ENCODE measurements around the gene SLC66A3. TPM values are rescaled to one million over a fixed set of nuclear protein-coding genes. Genes with fewer than 3 reads are reported as not detected.

SLC66A3 gene
- total and polyA plus RNA-seq, 12 donors: 4.5 to 15.4 (median 7.3) TPM

DNA sequence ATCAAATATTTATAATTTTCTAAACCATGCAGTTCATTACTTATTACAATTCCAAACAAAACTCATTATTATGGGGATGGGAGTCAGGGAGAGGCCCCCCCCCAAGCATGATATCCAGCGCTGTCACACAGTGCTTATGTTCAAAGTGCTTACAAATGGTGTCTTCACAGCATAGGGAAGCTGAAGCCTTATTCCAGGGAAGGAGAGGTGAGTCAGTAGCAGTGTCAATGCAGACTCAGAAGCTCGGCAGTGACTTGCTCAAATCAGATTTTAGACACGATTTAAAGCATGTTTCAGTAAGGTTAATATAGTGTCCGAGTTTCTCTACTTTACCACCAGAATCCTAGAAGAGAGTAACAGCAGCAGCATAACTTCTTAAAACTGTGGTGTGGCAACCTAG, 24.6 kb downstream of the SLC66A3 start:
- intact Hi-C loops (cut with DNase I): no loop called here
- no peak overlapping the region for H3K27ac ChIP-seq
- ATAC-seq (no peak), DNase-seq (no peak)
- no peaks in the 10 kb centered on the region for H3K27me3 ChIP-seq
- H3K4me3 ChIP-seq: no peak overlapping the region
- H3K9me3 ChIP-seq: no peaks in the 10 kb centered on the region
- H3K36me3 ChIP-seq: peaks cover 0 to 73% (median 25%) of the 10 kb centered on the region in 9 donors
- 92% methylated on average over 4 of the region's 4 CpGs for WGBS, 2 donors
- TF ChIP-seq CTCF (IDR thresholded peaks at IDR 0.05): no peak
- H3K4me1 ChIP-seq: peaks cover 0 to 23% (median 0%) of the 10 kb centered on the region in 9 donors

- Histone ChIP-seq H3K9me3 (no peaks in the 10 kb centered on the region), H3K27ac (no peak overlapping the region), H3K27me3 (no peaks in the 10 kb centered on the region), H3K36me3 (peaks cover 0 to 81% (median 25%) of the 10 kb centered on the region in 9 donors), H3K4me3 (no peak overlapping the region), H3K4me1 (peaks cover 0 to 15% (median 0%) of the 10 kb centered on the region in 9 donors)
- DNase-seq (no peak), ATAC-seq (no peak)
- TF ChIP-seq CTCF (IDR thresholded peaks at IDR 0.05): no peak
- WGBS, 2 donors: 88 to 90% methylated on average over 6 of the region's 6 CpGs
- intact Hi-C loops (cut with DNase I): no loop called here
These were observed 25.4 kb downstream of the SLC66A3 start for GRCh38 chr2:11180653-11181052.

- no peaks in the 10 kb centered on the region for H3K9me3 ChIP-seq
- intact Hi-C loops (cut with DNase I): no loop called here
- WGBS, 2 donors: 94 to 98% methylated on average over 2 of the region's 2 CpGs
- ATAC-seq (no peak), DNase-seq (no peak)
- no peak overlapping the region for H3K27ac ChIP-seq
- peaks cover 0 to 95% (median 25%) of the 10 kb centered on the region in 9 donors for H3K36me3 ChIP-seq
- H3K4me1 ChIP-seq: peaks cover 0 to 13% (median 0%) of the 10 kb centered on the region in 9 donors
- TF ChIP-seq CTCF (IDR thresholded peaks at IDR 0.05): no peak
- no peaks in the 10 kb centered on the region for H3K27me3 ChIP-seq
- no peak overlapping the region for H3K4me3 ChIP-seq
These were observed 27.7 kb downstream of the SLC66A3 start for GRCh38 chr2:11182951-11183350.

- Histone ChIP-seq H3K4me1 (peaks cover 0 to 6% (median 0%) of the 10 kb centered on the region in 9 donors), H3K4me3 (no peak overlapping the region), H3K9me3 (no peaks in the 10 kb centered on the region), H3K36me3 (peaks cover 0 to 96% (median 36%) of the 10 kb centered on the region in 9 donors), H3K27ac (no peak overlapping the region), H3K27me3 (no peaks in the 10 kb centered on the region)
- no peak for ATAC-seq
- no peak for TF ChIP-seq CTCF (IDR thresholded peaks at IDR 0.05)
- intact Hi-C loops (cut with DNase I): no loop called here
- WGBS, 2 donors: 96 to 98% methylated on average over 6 of the region's 6 CpGs
- DNase-seq: no peak
These were observed 30.9 kb downstream of the SLC66A3 start for GRCh38 chr2:11186145-11186544.
